IPS DF 19.7 (cell line): Measurements from ENCODE around the gene EIF2AK3.
"Not testable (repeated sequence)": the region's sequence is repeated elsewhere in the genome, so short reads cannot be mapped to it uniquely, and the experiment has no call there.

ENCODE experiments used
- DNase-seq: peaks from one replicate; pipeline ENCODE4 v3.0.0-alpha.2; 2013; ENCODE audit warnings: low read depth, low spot score

EIF2AK3 gene

GRCh38 chr2:88627055-88627855 lies at the start of gene EIF2AK3:
EIF2AK3 (minus strand) TSS chr2:88627464; CDS start chr2:88627274, 190 bp downstream.
- DNase-seq = peak; percentile 100

- DNase-seq = no peak
Measured at GRCh38 chr2:88673363-88673762, 46.1 kb upstream of the EIF2AK3 start.

DNA sequence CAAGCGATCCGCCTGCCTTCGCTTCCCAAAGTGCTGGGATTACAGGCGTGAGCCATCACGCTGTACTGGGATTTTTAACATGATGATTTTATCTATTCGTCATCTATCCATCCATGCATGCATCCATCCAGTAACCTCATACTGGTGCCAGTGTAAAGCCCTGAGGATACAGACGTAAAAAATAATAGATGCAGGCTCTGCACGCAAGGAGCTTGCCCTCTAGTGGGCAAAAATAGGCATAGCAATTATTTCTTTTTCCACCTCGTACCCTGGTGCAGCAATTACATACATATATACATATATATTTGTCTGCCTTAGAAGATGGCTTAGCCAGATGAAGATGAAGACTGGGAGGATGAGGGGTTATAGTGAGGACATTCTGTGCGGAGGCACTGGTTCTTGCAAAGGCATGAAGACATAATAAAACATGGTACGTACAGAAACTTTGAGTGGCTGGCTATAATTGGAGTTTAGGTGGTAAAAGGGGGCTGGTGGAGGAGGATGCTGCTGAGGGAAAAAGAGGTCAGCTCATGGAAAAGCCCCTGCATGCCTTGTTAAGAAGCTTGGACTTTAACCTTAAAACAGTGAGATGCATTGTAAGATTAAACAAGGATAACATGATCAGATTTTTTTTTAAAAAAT lies 44.6 kb upstream of the EIF2AK3 start:
- DNase-seq = no peak

GRCh38 chr2:88669482-88670214 lies 42.4 kb upstream of the EIF2AK3 start:
- no peak for DNase-seq

DNA sequence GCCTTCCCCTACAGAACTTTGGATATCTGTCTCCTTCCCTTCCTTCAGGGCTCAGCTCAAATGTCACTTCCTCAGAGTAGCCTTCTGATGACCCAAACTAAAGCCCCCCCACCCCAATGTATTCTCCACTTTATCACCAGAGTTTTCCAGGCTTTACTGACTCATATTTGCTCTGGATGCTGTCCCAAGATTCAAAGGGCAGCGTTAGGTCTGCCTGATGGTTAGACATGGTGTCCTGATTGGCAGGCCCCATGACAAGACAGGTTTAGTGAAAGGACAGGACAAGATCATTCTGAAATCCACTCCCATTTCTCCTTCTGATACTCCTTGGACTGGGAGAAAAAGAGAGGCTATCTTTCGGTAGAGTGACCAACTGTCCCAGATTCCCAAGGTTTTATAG lies 41.6 kb upstream of the EIF2AK3 start:
- no peak for DNase-seq

- no peak for DNase-seq
Measured at GRCh38 chr2:88667219-88667618, 40.0 kb upstream of the EIF2AK3 start.

DNA sequence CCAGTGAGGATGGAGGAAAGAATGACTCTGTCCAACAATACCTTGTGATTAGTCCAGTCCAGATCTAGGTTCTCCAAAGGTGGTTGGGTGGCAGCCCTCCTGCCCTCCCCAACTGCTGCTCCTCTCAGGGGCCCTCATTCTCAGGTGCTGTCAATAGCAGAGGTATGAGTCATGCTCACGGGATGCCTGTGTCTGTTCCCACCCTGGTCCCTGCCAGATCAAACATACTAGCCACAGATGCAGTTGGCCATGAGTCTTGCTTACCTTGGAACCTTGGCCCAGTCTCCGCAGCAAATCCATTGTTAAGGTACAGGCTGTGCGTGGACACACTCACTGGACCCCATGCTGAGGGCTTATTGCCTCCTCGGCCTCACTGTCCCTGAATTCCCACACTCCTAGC lies 39.3 kb upstream of the EIF2AK3 start:
- DNase-seq = no peak

- no peak for DNase-seq
Measured at GRCh38 chr2:88660622-88661021, 33.4 kb upstream of the EIF2AK3 start.

DNA sequence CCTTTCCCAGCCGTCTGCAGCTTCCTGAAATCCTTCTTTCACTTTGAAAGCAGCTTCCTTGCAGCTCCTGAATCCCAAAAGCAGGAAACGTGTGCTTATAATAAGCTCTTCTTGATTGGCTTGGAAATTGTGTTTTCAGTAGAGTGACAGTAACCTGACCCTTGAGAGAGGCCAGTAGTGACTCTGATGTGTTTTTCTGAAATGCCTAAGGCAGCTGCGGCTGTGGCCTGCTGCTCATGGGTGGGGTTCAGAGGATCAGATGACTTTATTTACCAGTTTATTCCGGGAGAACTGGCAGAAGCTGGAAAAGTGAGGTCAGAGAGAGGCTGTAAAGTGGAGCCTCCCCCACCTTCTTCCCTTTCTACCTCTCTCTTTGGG lies 32.3 kb upstream of the EIF2AK3 start:
- DNase-seq = no peak

DNA sequence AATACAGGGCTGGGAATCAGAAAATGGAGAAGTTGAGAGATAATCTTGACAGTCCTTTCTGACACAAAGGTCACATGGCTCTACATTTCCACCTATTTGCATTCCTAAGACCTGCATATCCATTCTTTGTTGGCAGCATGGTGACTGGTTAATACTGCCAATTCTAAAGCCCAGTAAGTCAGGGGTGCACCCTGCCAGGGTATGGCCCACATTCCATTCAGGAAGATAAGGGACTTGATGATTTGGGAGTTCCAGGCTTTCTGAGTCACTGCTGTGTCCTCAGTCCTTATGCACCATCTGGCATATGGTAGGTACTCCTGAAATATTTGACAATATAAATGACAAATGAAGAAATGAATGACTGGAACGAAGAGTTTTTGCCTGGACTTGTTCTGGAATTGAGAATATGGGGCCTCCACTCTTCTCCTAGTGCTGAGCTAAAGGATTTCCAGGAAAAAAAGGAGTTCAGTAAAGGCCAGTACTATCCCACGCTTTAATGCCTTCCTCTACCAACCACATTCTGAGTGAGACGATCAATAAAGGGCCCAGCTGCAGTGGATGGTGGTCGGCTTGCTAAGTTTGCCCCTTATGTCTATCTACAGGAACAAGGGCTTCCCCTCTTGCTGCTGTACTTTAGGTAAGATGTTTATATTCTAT lies 31.7 kb upstream of the EIF2AK3 start:
- DNase-seq = peak; percentile 38

GRCh38 chr2:88658326-88658725 lies 31.1 kb upstream of the EIF2AK3 start:
- no peak for DNase-seq

DNA sequence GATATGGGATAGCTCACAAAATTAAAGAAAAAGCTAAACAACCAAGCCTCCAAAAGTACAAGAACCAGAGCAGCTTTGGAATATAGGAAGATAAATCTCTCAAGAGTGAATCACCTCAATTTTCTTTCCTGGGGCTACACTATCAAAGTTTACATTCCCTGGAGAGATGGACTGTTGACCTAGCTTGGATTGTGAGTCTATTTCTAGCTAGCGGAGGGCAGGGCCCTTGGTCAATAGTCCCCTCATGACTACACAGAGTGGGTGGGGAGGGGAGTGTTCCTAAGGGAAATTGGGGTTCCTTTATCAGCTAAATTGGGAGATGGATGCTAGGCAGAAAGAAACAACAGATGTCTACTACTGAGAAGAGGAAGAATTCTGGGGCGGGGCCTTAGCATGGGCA lies 29.9 kb upstream of the EIF2AK3 start:
- no peak for DNase-seq

DNA sequence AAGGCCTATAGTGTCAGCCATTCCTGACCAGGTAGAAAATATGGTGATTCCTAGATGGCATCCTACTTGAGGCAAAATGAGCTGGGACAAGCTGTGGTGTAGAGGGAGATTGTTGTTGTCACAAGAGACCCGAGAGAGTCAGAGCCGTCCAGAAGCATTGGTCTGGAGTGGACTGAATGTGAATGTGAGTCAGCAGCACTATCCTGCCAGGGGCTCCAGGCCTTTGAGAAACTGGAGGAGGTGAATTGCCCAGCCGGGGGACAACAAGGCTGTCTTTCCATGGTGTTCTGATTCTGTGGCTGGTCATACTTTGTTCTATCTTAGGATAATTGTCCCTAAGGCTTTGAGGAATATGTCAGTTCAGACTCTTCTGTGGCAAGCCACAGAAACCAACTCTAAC lies 29.4 kb upstream of the EIF2AK3 start:
- no peak for DNase-seq

DNA sequence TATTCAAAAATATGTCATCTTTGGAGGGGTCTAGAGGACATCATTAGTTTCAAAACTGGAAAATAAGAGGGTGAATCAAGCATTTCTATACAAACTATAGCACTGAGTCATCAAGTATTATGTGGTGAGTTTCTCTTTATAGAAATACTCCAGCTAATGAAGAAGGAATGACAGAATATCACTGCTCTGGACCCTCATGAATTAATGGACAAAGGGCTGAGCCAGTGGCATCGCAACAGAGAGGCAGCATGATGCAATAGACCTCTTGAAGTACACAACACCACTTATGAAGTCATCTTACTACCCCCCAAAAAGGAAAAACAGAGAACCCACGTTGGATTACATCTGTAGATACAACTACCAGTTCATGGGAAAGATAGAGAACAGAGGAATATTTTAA lies 27.4 kb upstream of the EIF2AK3 start:
- no peak for DNase-seq

- no peak for DNase-seq
Measured at GRCh38 chr2:88651646-88652045, 24.4 kb upstream of the EIF2AK3 start.

DNA sequence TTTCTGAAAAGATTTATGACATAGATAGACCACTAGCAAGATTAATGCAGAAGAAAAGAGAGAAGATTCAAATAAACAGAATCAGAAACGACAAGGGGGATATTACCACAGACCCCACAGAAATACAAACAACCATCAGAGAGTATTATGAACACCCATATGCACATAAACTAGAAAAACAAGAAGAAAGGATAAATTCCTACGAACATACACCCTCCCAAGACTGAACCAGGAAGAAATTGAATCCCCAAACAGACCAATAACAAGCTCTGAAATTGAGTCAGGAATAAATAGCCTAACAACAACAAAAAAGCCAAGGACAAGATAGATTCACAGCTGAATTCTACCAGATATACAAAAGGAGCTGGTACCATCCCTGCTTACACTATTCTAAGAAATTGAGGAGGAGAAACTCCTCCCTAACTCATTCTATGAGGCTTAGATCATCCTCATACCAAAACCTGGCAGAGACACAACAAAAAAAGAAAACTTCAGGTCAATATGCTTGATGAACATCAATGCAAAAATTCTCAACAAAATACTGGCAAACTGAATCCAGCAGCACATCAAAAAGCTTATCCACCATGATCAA lies 18.1 kb upstream of the EIF2AK3 start:
- DNase-seq = not testable (repeated sequence)

GRCh38 chr2:88642278-88642677 lies 15.0 kb upstream of the EIF2AK3 start:
- DNase-seq = no peak

- DNase-seq = no peak
Measured at GRCh38 chr2:88641330-88641729, 14.1 kb upstream of the EIF2AK3 start.

GRCh38 chr2:88639865-88640264 lies 12.6 kb upstream of the EIF2AK3 start:
- no peak for DNase-seq

DNA sequence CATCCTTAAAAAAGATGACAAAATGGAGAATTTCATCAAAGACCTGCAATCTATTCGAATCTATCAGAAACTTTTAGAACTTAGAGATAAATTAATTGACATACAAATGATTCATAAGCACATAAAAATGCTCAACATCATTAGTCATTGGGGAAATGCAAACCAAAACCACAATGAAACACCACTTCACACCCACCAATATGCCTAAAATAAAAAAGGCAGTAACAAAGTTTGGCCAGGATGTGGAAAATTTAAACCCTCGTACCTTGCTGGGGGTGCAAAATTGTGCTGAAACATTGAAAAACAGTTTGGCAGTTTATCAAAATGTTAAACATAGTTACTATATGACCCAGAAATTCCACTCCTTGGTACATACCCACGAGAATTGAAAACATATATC lies 11.5 kb upstream of the EIF2AK3 start:
- DNase-seq = no peak

- no peak for DNase-seq
Measured at GRCh38 chr2:88638123-88638650, 10.9 kb upstream of the EIF2AK3 start.
